ENCODE data around the gene FHOD3. TPM values are rescaled to one million over a fixed set of nuclear protein-coding genes. Genes with fewer than 3 reads are reported as not detected.

Gene FHOD3
- total and polyA plus RNA-seq, 9 of the 15 experiments (the other 6 are each of a cell fraction or from before 2014, with no cell fraction given) = 0.11 TPM; not detected in 8

DNA sequence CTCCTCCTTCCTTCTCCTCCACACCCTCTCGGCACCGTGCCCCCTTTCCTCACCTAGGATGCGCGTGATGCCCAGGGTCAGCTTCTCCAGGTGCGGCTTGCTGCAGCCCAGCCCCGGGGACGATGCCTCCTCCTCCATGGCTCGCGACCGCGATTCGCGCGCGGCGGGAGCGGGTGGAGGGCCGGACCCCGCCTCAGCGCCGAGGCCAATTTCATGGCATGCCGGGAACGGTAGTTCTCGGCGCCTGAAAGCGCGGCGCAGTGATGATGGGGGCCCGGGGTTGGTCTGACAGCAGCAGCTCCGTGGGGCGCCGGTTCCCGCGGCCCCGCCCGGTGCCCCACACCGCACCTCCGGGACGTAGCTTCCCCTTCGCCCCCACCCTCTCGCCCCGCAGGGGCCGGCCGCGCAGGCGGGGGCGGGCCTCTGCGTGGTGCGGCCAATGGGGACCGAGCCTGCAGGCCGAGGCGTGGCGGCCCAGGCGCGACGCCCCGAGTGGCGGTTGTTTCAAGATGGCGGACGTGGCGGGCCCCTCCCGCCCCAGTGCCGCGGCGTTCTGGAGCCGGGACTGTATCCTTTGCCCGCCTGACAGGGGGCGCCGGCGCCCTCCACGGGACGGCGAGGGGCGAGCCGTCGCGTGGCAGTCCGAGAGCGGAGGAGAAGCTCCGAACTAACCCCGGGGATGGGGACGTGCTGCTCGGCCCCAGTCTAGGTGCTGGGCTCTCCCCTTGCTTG is 531.3 kb downstream of the FHOD3 start, which contains the start of the genes KIAA1328 and TPGS2 (continued):
- TF ChIP-seq ZNF12 (CRISPR knock-in tag; IDR thresholded peaks at IDR 0.05) (no peak), ARID2 (IDR thresholded peaks at IDR 0.05) (no peak), MAZ (CRISPR knock-in tag; conservative IDR thresholded peaks at IDR 0.05 in 1 of 2, IDR thresholded peaks at IDR 0.05 in 1 of 2) (peak; percentile 91 to 92), BMI1 (IDR thresholded peaks at IDR 0.05; ENCODE audit: low read length) (no peak), BHLHE40 (IDR thresholded peaks at IDR 0.05; ENCODE audit: low read length) (peak; percentile 58), MAFF (IDR thresholded peaks at IDR 0.05; ENCODE audit: low read length) (no peak), ZNF282 (CRISPR knock-in tag; IDR thresholded peaks at IDR 0.05) (no peak), CXXC5 (CRISPR knock-in tag; IDR thresholded peaks at IDR 0.05) (peak; percentile 98), POLR3A (IDR thresholded peaks at IDR 0.05; ENCODE audit: borderline replicate concordance, extremely low read depth, insufficient read depth, insufficient read length) (no peak), ETV1 (tag; conservative IDR thresholded peaks at IDR 0.05; ENCODE audit: low read depth) (no peak), ZNF23 (CRISPR knock-in tag; IDR thresholded peaks at IDR 0.05) (no peak), RBM34 (IDR thresholded peaks at IDR 0.05; ENCODE audit: borderline replicate concordance, insufficient read depth, low read length) (no peak), PHF8 (IDR thresholded peaks at IDR 0.05; ENCODE audit: borderline replicate concordance, low read length) (peak; percentile 83), FOXP1 (CRISPR knock-in tag; IDR thresholded peaks at IDR 0.05) (peak; percentile 57; the same call in 1 of the 2 replicates), NR2F6 (CRISPR knock-in tag; IDR thresholded peaks at IDR 0.05) (peak; percentile 79; the same call in 1 of the 2 replicates), CREM (IDR thresholded peaks at IDR 0.05; ENCODE audit: low read depth) (peak; percentile 94), ZNF134 (CRISPR knock-in tag; conservative IDR thresholded peaks at IDR 0.05) (no peak), NR4A1 (CRISPR knock-in tag; IDR thresholded peaks at IDR 0.05) (no peak; the same call in 1 of the 2 replicates), NR4A1 (tag; IDR thresholded peaks at IDR 0.05) (no peak), NFATC3 (IDR thresholded peaks at IDR 0.05) (no peak), ZNF668 (CRISPR knock-in tag; IDR thresholded peaks at IDR 0.05) (no peak), ZNF551 (CRISPR knock-in tag; IDR thresholded peaks at IDR 0.05) (no peak), POLR2A (conservative IDR thresholded peaks at IDR 0.05) (peak; percentile 80), POLR2AphosphoS5 (IDR thresholded peaks at IDR 0.05; ENCODE audit: control insufficient read depth, insufficient read depth, low read depth, low read length) (peak; percentile 30), L3MBTL2 (IDR thresholded peaks at IDR 0.05) (peak; percentile 99), HMGN3 (IDR thresholded peaks at IDR 0.05; ENCODE audit: borderline replicate concordance, extremely low read depth, insufficient read length, low read depth, low read length) (peak; percentile 47), FOXJ2 (tag; IDR thresholded peaks at IDR 0.05) (0 out of 2 replicates have a peak, but pooled peaks have one; percentile 16)
- TF ChIP-seq, protein P1, sequence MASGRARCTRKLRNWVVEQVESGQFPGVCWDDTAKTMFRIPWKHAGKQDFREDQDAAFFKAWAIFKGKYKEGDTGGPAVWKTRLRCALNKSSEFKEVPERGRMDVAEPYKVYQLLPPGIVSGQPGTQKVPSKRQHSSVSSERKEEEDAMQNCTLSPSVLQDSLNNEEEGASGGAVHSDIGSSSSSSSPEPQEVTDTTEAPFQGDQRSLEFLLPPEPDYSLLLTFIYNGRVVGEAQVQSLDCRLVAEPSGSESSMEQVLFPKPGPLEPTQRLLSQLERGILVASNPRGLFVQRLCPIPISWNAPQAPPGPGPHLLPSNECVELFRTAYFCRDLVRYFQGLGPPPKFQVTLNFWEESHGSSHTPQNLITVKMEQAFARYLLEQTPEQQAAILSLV (tag; IDR thresholded peaks at IDR 0.05) = no peak
- TF ChIP-seq, protein P2, sequence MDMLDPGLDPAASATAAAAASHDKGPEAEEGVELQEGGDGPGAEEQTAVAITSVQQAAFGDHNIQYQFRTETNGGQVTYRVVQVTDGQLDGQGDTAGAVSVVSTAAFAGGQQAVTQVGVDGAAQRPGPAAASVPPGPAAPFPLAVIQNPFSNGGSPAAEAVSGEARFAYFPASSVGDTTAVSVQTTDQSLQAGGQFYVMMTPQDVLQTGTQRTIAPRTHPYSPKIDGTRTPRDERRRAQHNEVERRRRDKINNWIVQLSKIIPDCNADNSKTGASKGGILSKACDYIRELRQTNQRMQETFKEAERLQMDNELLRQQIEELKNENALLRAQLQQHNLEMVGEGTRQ (CRISPR knock-in tag; IDR thresholded peaks at IDR 0.05) = no peak
- TF ChIP-seq, protein P3, sequence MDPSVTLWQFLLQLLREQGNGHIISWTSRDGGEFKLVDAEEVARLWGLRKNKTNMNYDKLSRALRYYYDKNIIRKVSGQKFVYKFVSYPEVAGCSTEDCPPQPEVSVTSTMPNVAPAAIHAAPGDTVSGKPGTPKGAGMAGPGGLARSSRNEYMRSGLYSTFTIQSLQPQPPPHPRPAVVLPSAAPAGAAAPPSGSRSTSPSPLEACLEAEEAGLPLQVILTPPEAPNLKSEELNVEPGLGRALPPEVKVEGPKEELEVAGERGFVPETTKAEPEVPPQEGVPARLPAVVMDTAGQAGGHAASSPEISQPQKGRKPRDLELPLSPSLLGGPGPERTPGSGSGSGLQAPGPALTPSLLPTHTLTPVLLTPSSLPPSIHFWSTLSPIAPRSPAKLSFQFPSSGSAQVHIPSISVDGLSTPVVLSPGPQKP (CRISPR knock-in tag; IDR thresholded peaks at IDR 0.05) = no peak

Data from K562 (cell line).